ENCODE results near the gene BEAN1.

Gene BEAN1

GRCh38 chr16:66484453-66485213, 57.5 kb downstream of the BEAN1 start:
- Histone ChIP-seq H3K27me3 (ENCODE audit: insufficient read depth, poor library complexity, severe bottlenecking) (no peaks in the 10 kb centered on the region), H3K4me3 (replicated peaks; ENCODE audit: insufficient read depth, low read length) (no peak overlapping the region), H3K27ac (replicated peaks) (no peak overlapping the region)
- TF ChIP-seq CTCF (IDR thresholded peaks at IDR 0.05; ENCODE audit: insufficient read depth, low read length) = no peak
- TF ChIP-seq REST (IDR thresholded peaks at IDR 0.05; ENCODE audit: insufficient replicate concordance, low read depth) = no peak
- TF ChIP-seq POLR2AphosphoS5 (IDR thresholded peaks at IDR 0.05; ENCODE audit: low read depth) = no peak
- TF ChIP-seq GABPA (IDR thresholded peaks at IDR 0.05; ENCODE audit: low read depth) = no peak
- no peak for TF ChIP-seq SPI1 (IDR thresholded peaks at IDR 0.05; ENCODE audit: borderline replicate concordance, low read depth)
- DNase-seq (ENCODE audit: low read depth in 1 of 2, low spot score in 1 of 2) = no peak

GRCh38 chr16:66485376-66485775, 58.3 kb downstream of the BEAN1 start:
- Histone ChIP-seq H3K4me3 (replicated peaks; ENCODE audit: insufficient read depth, low read length) (no peak overlapping the region), H3K27me3 (ENCODE audit: insufficient read depth, poor library complexity, severe bottlenecking) (no peaks in the 10 kb centered on the region), H3K27ac (replicated peaks) (no peak overlapping the region)
- TF ChIP-seq REST (IDR thresholded peaks at IDR 0.05; ENCODE audit: insufficient replicate concordance, low read depth) (no peak), GABPA (IDR thresholded peaks at IDR 0.05; ENCODE audit: low read depth) (no peak), CTCF (IDR thresholded peaks at IDR 0.05; ENCODE audit: insufficient read depth, low read length) (no peak), POLR2AphosphoS5 (IDR thresholded peaks at IDR 0.05; ENCODE audit: low read depth) (no peak), SPI1 (IDR thresholded peaks at IDR 0.05; ENCODE audit: borderline replicate concordance, low read depth) (no peak)
- no peak for DNase-seq (ENCODE audit: low read depth in 1 of 2, low spot score in 1 of 2)

- DNase-seq (ENCODE audit: low read depth in 1 of 2, low spot score in 1 of 2) = no peak
- Histone ChIP-seq H3K27ac (replicated peaks) (no peak overlapping the region), H3K4me3 (replicated peaks; ENCODE audit: insufficient read depth, low read length) (no peak overlapping the region), H3K27me3 (ENCODE audit: insufficient read depth, poor library complexity, severe bottlenecking) (no peaks in the 10 kb centered on the region)
- TF ChIP-seq GABPA (IDR thresholded peaks at IDR 0.05; ENCODE audit: low read depth) (no peak), CTCF (IDR thresholded peaks at IDR 0.05; ENCODE audit: insufficient read depth, low read length) (no peak), POLR2AphosphoS5 (IDR thresholded peaks at IDR 0.05; ENCODE audit: low read depth) (no peak), REST (IDR thresholded peaks at IDR 0.05; ENCODE audit: insufficient replicate concordance, low read depth) (no peak), SPI1 (IDR thresholded peaks at IDR 0.05; ENCODE audit: borderline replicate concordance, low read depth) (no peak)
Measured at GRCh38 chr16:66486199-66486772, 59.2 kb downstream of the BEAN1 start.

All from HL-60 (cell line).